Heart left ventricle (tissue), 13 donors: ENCODE results near the gene MKLN1.

Source experiments
- CTCF ChIP-seq, 12 donors: fragments of 200-600 bp; sonication (generic) in 4 of 12; IDR thresholded peaks; one replicate each; pipeline versions ENCODE4 v1.5.0 to v1.8.0; 2018 to 2022; ENCODE audit warnings: antibody characterized with exemption in 12 of 12, mild to moderate bottlenecking in 5 of 12
- POLR2A ChIP-seq, 2 donors: fragments of 450-650 bp; IDR thresholded peaks; one replicate each; pipeline ENCODE4 v1.6.1; 2017; ENCODE audit warnings: antibody characterized with exemption in 2 of 2, mild to moderate bottlenecking in 2 of 2, moderate library complexity in 2 of 2
- donor health status: ischemic (EF 13 %, LVEDD 7.1; RV severe dilation, severe dysfunction).
- donor health status: DM: no; HTN: yes; CAD: no.
- donor health status: DM: no; HTN: no; CAD: no.
- donor health status: ischemic (EF 25% LVEDD 6.9; RV normal size, moderate dysfunction).
- donor health status: ischemic (EF 25% LVEDD 5.7; RV mildly dilated, moderate dysfunction).
- donor health status: ischemic (EF 35%, LVEDD 5.7; RV mildly dilated, moderate dysfunction).
- donor health status: nonischemic (EF 11% LVEDD 7.7; RV severe dilation, severe dysfunction).
- donor health status: DM: yes; HTN: yes; CAD: no.
- donor health status: PGD.
- donor health status: ischemic (EF 29% LVEDD 5.4; RV normal size, mild dysfunction).
- donor health status: nonischemic (EF 23%, LVEDD 6.1; RV moderate dilation, normal function).

GRCh38 chr7:131294553-131294952 lies 33.1 kb upstream of the MKLN1 start:
- no peak for TF ChIP-seq CTCF (IDR thresholded peaks at IDR 0.05)
- TF ChIP-seq POLR2A (IDR thresholded peaks at IDR 0.05), result no peak
